Lower lobe of right lung (tissue), 2 donors: Measurements from ENCODE around the gene ALKBH8. TPM values are rescaled to one million over a fixed set of nuclear protein-coding genes. Genes with fewer than 3 reads are reported as not detected.
"Not testable (repeated sequence)": the region's sequence is repeated elsewhere in the genome, so short reads cannot be mapped to it uniquely, and the experiment has no call there.

Experiments
- ATAC-seq, 2 donors: fragments of 200-7000 bp; cut with Tn5 transposase; one replicate each; pipeline ENCODE4 v1.9.1; 2020 to 2022; ENCODE audit warnings: mild to moderate bottlenecking in 2 of 2, moderate library complexity in 2 of 2
- DNase-seq: peaks from one replicate; pipeline ENCODE4 v3.0.0-alpha.2; 2020
- H3K27ac ChIP-seq: fragments of 200-600 bp; one replicate; pipeline ENCODE4 v1.8.0; 2022
- H3K27me3 ChIP-seq: fragments of 200-600 bp; one replicate; pipeline ENCODE4 v1.8.0; 2022; ENCODE audit warnings: low read depth
- H3K36me3 ChIP-seq: fragments of 200-600 bp; one replicate; pipeline ENCODE4 v1.8.0; 2022; ENCODE audit warnings: mild to moderate bottlenecking
- H3K4me1 ChIP-seq: fragments of 200-600 bp; one replicate; pipeline ENCODE4 v1.8.0; 2022
- H3K4me3 ChIP-seq: fragments of 200-600 bp; one replicate; pipeline ENCODE4 v1.8.0; 2022; ENCODE audit warnings: mild to moderate bottlenecking
- H3K9me3 ChIP-seq: fragments of 200-600 bp; one replicate; pipeline ENCODE4 v1.8.0; 2022
- intact Hi-C: fragments of 100-400 bp; cut with DNase I; formaldehyde crosslinking; loops from one replicate; pipeline ENCODE4 v1.11.0; 2022
- total RNA-seq: library from RNA; stranded (reverse); fragmentation: NEBNext Ultra II Directional; extraction: Animal tissue kit (Norgen Biotek cat#: 25700); gene quantifications from one replicate; pipeline ENCODE4 v1.2.1, GENCODE V29; 2021
- TF ChIP-seq, protein P1 (sequence below): fragments of 200-600 bp; IDR thresholded peaks from one replicate; pipeline ENCODE4 v1.8.0; 2022; ENCODE audit warnings: antibody characterized with exemption, mild to moderate bottlenecking
- donor health status: DM: no; HTN: yes; CAD: no; lungs with severe emphysema.

The ALKBH8 gene
- total RNA-seq, 1 donor from 2014 or later = 8.5 TPM

GRCh38 chr11:107508201-107508857 is 57.2 kb downstream of the ALKBH8 start:
- H3K27me3 ChIP-seq = no peaks in the 10 kb centered on the region
- no peaks in the 10 kb centered on the region for H3K4me1 ChIP-seq
- H3K4me3 ChIP-seq = no peak overlapping the region
- H3K27ac ChIP-seq = no peak overlapping the region
- TF ChIP-seq, protein P1, sequence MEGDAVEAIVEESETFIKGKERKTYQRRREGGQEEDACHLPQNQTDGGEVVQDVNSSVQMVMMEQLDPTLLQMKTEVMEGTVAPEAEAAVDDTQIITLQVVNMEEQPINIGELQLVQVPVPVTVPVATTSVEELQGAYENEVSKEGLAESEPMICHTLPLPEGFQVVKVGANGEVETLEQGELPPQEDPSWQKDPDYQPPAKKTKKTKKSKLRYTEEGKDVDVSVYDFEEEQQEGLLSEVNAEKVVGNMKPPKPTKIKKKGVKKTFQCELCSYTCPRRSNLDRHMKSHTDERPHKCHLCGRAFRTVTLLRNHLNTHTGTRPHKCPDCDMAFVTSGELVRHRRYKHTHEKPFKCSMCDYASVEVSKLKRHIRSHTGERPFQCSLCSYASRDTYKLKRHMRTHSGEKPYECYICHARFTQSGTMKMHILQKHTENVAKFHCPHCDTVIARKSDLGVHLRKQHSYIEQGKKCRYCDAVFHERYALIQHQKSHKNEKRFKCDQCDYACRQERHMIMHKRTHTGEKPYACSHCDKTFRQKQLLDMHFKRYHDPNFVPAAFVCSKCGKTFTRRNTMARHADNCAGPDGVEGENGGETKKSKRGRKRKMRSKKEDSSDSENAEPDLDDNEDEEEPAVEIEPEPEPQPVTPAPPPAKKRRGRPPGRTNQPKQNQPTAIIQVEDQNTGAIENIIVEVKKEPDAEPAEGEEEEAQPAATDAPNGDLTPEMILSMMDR = no peak
- DNase-seq = no peak
- no peak for ATAC-seq
- H3K36me3 ChIP-seq = peaks cover 41% of the 10 kb centered on the region
- H3K9me3 ChIP-seq = no peaks in the 10 kb centered on the region
- intact Hi-C loops = no loop called here

DNA sequence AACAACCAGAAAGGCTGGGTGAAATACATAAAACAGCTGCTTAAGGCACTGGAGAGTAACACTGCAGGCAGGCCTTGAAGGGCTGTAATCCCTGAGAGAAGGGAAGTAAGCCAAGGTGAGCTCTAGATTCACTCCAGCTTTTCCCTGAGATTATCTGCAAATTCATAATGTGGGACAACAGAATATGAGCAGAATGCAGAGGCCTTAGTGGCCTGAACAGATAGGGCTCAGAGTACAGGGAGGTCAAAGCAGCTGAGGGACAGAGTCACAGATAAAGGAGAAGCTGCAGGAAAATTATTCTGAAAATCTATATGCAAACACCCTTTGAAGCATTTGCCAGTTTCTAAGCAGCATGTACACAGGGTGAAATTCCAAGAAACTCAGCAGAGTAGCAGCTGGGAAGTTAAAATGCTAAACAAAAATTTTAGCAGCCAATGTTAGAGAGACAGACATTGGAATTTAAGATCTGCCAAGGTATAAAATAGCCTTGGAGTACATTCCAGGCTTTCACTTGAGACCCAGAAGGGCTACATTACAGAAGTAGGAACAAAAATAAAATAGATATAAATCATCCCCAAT is 59.8 kb downstream of the ALKBH8 start:
- intact Hi-C loops = no loop called here
- TF ChIP-seq, protein P1 = no peak
- no peak overlapping the region for H3K27ac ChIP-seq
- peaks cover 5% of the 10 kb centered on the region for H3K9me3 ChIP-seq
- H3K4me1 ChIP-seq = no peaks in the 10 kb centered on the region
- H3K27me3 ChIP-seq = no peaks in the 10 kb centered on the region
- peaks cover 53% of the 10 kb centered on the region for H3K36me3 ChIP-seq
- no peak for ATAC-seq
- DNase-seq = no peak
- H3K4me3 ChIP-seq = no peak overlapping the region

- intact Hi-C loops = no loop called here
- peaks cover 5% of the 10 kb centered on the region for H3K9me3 ChIP-seq
- no peak for ATAC-seq
- DNase-seq = no peak
- peaks cover 46% of the 10 kb centered on the region for H3K36me3 ChIP-seq
- no peak overlapping the region for H3K4me3 ChIP-seq
- H3K27ac ChIP-seq = no peak overlapping the region
- TF ChIP-seq, protein P1 = no peak
- no peaks in the 10 kb centered on the region for H3K27me3 ChIP-seq
- no peaks in the 10 kb centered on the region for H3K4me1 ChIP-seq
Observed at GRCh38 chr11:107504981-107505380, 60.6 kb downstream of the ALKBH8 start.

DNA sequence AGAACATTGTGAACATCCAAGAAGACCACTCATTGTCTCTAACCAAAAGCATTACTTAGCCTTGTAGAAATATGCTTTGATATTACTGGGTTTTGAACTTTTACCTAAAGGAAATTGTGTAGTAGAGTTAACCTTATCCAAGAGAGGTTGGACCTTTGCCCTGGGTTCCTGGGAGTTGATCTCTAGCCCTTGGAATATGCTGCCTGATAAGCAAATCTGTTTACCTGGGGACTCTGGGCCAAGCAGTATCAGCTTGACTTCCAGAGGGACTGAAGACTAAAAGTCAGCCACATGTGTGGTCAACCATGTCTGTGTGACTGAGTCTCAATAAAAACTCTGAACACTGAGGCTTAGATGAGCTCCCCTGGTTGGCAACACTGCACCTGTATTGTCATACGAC is 63.8 kb downstream of the ALKBH8 start:
- H3K36me3 ChIP-seq = peaks cover 39% of the 10 kb centered on the region
- ATAC-seq (no peak), DNase-seq (no peak)
- no peaks in the 10 kb centered on the region for H3K27me3 ChIP-seq
- intact Hi-C loops = no loop called here
- TF ChIP-seq, protein P1 = no peak
- H3K27ac ChIP-seq = no peak overlapping the region
- no peaks in the 10 kb centered on the region for H3K4me1 ChIP-seq
- H3K9me3 ChIP-seq = peaks cover 5% of the 10 kb centered on the region
- H3K4me3 ChIP-seq = no peak overlapping the region

DNA sequence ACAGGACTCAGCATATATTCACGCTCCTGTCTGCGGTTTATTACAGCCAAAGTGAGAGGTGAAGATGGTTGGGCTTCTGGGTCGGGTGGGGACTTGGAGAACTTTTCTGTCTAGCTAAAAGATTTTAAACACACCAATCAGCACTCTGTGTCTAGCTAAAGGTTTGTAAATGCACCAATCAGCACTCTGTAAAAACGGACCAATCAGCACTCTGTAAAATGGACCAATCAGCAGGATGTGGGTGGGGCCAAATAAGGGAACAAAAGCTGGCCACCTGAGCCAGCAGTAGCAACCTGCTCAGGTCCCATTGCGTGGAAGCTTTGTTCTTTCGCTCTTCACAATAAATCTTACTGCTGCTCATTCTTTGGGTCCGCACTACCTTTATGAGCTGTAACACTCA is 68.2 kb downstream of the ALKBH8 start:
- H3K27me3 ChIP-seq, H3K27ac ChIP-seq, H3K4me3 ChIP-seq, intact Hi-C loops, H3K9me3 ChIP-seq, ATAC-seq, DNase-seq, H3K36me3 ChIP-seq, H3K4me1 ChIP-seq: not testable (repeated sequence)

DNA sequence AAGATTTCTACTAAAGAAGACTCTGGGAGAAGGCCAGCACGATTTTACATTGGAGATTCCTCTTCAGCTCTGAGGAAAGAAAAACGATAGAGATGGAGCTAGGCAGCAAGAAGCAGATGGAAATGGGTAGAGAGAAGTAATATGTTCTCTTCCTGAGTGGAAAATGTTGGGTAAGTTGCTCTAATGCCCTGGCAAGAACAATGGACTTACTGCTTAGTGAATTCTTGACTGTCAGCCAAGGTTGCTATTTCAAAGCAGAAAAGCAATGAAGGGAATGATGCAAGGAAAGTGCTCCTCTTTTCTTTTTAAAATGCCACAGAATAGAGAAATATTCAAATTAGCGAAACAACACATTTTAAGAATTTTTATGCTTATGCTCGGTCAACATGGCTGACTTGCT is 69.5 kb downstream of the ALKBH8 start:
- Histone ChIP-seq H3K4me1 (no peaks in the 10 kb centered on the region), H3K27me3 (no peaks in the 10 kb centered on the region), H3K4me3 (no peak overlapping the region), H3K9me3 (no peaks in the 10 kb centered on the region), H3K36me3 (no peaks in the 10 kb centered on the region), H3K27ac (no peak overlapping the region)
- ATAC-seq (no peak), DNase-seq (no peak)
- TF ChIP-seq, protein P1 = no peak
- intact Hi-C loops = no loop called here
